GM18526 (cell line): ENCODE results near the gene TBC1D9.

Experiments
- POLR2A ChIP-seq: IDR thresholded peaks from 3 replicates; pipeline ENCODE4 v1.6.1; 2011; ENCODE audit not compliant: insufficient read length; ENCODE audit errors: extremely low read depth

Gene TBC1D9

GRCh38 chr4:140609548-140610425 is 146.4 kb downstream of the TBC1D9 start:
- TF ChIP-seq POLR2A, result no peak

GRCh38 chr4:140607852-140608251 is 148.3 kb downstream of the TBC1D9 start:
- no peak for TF ChIP-seq POLR2A

GRCh38 chr4:140604544-140604943 is 151.6 kb downstream of the TBC1D9 start:
- TF ChIP-seq POLR2A, result no peak

GRCh38 chr4:140603286-140603685 is 152.9 kb downstream of the TBC1D9 start:
- no peak for TF ChIP-seq POLR2A

GRCh38 chr4:140602714-140603113 is 153.5 kb downstream of the TBC1D9 start:
- TF ChIP-seq POLR2A, result no peak

GRCh38 chr4:140600408-140600807 is 155.8 kb downstream of the TBC1D9 start:
- no peak for TF ChIP-seq POLR2A

- TF ChIP-seq POLR2A, result no peak
Observed at GRCh38 chr4:140595065-140595464, 161.1 kb downstream of the TBC1D9 start.

GRCh38 chr4:140584439-140584838 is 171.7 kb downstream of the TBC1D9 start:
- TF ChIP-seq POLR2A, result no peak

- TF ChIP-seq POLR2A, result no peak
Observed at GRCh38 chr4:140581078-140581477, 175.1 kb downstream of the TBC1D9 start.

- TF ChIP-seq POLR2A, result no peak
Observed at GRCh38 chr4:140579278-140579677, 176.9 kb downstream of the TBC1D9 start.

- TF ChIP-seq POLR2A, result no peak
Observed at GRCh38 chr4:140575489-140575888, 180.7 kb downstream of the TBC1D9 start.

GRCh38 chr4:140571620-140572019 is 184.6 kb downstream of the TBC1D9 start:
- TF ChIP-seq POLR2A, result no peak
